ENCODE results near the gene LDB2.

Gene LDB2

DNA sequence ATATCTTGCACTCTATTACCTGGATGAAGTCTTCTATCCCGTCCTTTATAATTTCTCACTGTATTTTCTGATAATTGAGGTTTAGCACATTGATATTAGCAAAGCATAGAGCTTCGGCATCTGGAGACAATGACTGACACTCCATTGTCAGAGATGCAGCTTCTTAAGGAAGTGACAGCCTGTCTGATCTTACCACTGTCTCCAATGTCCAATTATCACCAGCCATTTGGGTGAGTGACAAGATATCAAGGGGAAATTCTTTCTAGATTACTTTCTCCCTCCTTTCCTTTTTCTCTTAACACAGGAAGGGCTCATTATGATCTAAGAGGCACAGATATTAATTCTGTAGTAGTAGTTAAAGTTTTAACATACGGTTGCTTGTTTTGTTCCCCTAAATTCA lies 86.4 kb downstream of the LDB2 start:
- DNase-seq (ENCODE audit: extremely low spot score, insufficient read length, low read depth): no peak
- no peak for FAIRE-seq

GRCh38 chr4:16809943-16810342 lies 88.5 kb downstream of the LDB2 start:
- no peak for DNase-seq (ENCODE audit: extremely low spot score, insufficient read length, low read depth)
- FAIRE-seq: no peak

GRCh38 chr4:16809064-16809463 lies 89.4 kb downstream of the LDB2 start:
- FAIRE-seq (no peak), DNase-seq (ENCODE audit: extremely low spot score, insufficient read length, low read depth) (no peak)

DNA sequence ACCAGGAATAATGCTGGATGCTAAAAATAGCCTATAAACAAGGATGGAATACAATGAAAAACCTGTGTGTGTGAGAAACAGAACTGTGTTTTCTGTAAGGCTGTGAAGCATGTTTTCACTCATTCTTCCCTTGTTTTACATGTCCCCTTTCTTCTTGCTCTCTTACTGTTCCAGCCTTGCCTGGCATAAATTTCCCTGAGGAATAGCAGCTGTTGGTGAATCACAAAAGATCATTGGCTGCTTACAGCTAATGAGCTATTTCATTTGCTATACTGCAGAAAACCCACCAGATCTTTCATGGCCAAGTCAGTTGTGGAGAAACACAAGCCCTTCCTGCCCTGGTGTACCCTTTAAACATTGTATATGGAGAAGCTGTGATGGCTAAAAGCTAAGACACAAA lies 91.1 kb downstream of the LDB2 start:
- FAIRE-seq (no peak), DNase-seq (ENCODE audit: extremely low spot score, insufficient read length, low read depth) (no peak)

DNA sequence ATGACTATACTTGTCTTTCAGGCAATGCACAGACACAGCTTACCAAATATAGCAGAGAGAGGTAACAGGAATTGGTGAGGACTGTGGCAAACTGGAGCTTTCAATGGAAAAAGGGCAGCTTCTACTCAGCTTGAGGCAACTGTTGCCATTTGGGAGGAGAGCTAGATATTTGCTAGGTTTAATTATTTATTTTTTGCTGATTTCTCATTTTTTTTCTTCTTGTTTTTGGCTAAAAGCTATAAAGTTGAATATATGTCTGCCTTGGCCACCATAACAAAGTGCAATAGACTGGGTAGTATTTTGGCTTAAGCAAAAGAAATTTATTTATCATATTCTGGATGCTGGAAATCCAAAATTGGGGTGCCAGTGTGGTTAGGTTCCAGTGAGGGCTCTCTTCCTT lies 93.9 kb downstream of the LDB2 start:
- FAIRE-seq: no peak
- no peak for DNase-seq (ENCODE audit: extremely low spot score, insufficient read length, low read depth)

GRCh38 chr4:16802044-16802443 lies 96.4 kb downstream of the LDB2 start:
- FAIRE-seq (no peak), DNase-seq (ENCODE audit: extremely low spot score, insufficient read length, low read depth) (no peak)

GRCh38 chr4:16801356-16801755 lies 97.1 kb downstream of the LDB2 start:
- FAIRE-seq (no peak), DNase-seq (ENCODE audit: extremely low spot score, insufficient read length, low read depth) (no peak)

DNA sequence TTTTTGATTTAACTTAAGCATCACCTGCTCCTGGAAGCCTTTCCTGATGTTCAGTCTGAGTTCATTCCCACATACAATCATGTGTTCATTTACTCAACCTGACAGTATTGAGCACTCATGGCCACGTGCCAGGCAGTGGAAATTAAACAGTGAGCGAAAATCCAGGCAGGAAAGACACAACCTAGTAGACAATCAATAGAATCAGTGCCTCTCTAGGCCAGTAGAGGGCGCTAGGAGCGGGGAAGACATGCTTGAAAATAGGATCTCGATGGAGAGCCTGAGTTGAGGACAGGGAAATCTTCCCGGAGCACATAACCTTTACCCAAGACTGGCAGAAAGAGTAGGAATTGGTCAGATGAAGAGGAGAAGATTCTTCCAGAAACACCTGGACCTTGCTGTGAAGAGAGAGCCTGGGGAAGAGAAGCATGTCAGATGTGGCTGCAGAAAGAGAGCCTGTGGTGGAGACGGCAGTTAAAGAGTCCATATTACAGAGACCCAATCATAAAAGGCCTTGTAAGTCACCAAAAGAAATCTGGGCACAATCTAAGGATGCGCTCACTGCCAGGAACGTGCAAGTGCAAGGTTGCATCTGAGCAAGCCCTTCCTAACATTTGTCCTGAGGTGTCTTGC lies 103.5 kb downstream of the LDB2 start:
- FAIRE-seq: no peak

DNA sequence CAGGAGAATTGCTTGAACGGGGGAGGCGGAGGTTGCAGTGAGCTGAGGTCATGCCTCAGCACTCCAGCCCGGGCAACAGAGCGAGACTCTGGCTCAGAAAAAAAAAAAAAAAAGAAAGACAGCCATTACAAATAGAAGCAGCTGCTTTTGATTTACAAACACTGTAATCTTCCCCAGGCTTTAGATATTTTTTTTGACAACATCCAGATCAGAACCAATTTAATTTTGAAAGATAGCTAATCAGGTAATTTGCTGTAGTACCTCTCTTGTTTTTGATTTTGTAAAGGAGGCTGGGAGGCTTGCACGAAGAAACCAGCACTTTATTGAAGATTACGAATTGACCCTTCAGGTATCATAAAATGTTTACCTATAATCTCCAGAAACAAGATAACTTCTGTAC lies 107.0 kb downstream of the LDB2 start:
- FAIRE-seq: no peak
- no peak for DNase-seq (ENCODE audit: extremely low spot score, insufficient read length, low read depth)

More for the DNA sequence above, 103.5 kb downstream of the LDB2 start:
- no peak for DNase-seq (ENCODE audit: extremely low spot score, insufficient read length, low read depth)

GRCh38 chr4:16790508-16790907 lies 107.9 kb downstream of the LDB2 start:
- no peak for DNase-seq (ENCODE audit: extremely low spot score, insufficient read length, low read depth)
- FAIRE-seq: no peak

DNA sequence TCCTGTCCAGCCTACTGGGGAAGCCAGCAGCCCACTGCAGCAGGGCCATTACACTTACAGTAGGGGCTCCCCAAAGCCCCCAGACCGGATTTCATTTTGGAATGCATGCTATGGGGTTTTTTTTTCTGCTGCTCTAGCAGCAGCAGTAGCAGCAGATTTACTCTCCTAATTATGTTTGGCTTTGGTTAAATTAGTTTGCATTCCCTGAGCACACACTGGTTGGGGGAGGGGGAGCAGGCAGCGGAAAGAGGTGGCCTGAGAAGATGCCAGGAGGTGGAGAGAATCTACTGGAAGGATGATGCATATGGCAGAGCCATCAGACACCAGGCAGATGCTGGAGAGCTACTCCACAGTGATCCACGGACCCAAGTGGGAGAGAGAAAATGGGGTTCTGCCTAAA lies 109.6 kb downstream of the LDB2 start:
- DNase-seq (ENCODE audit: extremely low spot score, insufficient read length, low read depth): no peak

DNA sequence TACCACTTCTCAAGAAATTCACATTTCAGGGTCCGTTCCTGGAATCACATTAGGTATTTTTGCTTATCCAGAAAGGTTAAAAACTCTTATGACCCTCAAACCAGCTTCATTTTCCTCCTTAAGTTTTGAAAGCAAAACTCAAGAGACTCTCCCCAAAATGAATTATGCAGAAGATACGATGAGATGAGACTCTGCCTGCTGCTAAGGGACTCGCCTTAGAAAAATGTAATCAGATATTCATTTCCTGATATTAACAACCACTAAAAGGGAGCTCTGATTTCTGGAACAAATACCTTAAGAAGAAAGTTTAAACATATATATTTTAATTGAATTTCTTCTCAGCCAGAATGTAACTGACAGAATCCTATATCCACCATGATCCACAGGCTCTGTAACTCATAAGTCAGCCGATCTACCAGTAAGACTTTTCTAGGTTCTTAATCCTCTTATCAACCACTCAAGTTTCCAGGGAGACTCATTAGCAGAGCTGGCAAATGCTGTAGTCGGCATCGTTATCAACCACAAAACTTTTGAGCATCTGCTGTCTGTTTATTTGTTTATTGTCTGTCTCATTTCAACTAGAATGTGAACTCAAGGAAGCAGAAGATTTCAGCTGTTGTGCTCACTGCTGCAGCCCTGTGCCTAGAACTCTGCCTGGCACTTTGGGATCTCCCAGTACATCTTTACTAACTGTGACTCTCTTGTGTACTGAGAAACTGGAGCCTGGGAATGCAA lies 112.5 kb downstream of the LDB2 start:
- DNase-seq (ENCODE audit: extremely low spot score, insufficient read length, low read depth): no peak
- no peak for FAIRE-seq

More for the DNA sequence above, 109.6 kb downstream of the LDB2 start:
- no peak for FAIRE-seq

DNA sequence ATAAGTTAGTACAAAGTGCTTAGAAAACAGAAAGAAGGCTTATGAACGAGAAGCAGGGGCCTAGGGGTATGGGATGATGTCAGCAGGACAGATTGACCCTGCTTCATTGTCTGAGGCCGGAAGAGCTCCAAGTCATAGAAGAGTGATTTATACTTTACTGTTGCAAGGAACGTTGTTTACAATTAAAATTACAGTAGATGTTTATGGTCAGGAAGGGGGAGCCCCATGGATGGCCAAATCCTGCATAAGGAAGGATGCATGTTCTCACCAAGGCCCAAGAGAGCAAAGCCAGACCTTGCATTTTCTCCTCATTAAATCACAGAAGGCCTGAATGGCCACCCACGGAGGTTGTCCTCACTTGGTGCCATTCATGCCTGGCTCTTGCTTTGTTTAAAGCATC lies 115.3 kb downstream of the LDB2 start:
- FAIRE-seq: no peak
- no peak for DNase-seq (ENCODE audit: extremely low spot score, insufficient read length, low read depth)

DNA sequence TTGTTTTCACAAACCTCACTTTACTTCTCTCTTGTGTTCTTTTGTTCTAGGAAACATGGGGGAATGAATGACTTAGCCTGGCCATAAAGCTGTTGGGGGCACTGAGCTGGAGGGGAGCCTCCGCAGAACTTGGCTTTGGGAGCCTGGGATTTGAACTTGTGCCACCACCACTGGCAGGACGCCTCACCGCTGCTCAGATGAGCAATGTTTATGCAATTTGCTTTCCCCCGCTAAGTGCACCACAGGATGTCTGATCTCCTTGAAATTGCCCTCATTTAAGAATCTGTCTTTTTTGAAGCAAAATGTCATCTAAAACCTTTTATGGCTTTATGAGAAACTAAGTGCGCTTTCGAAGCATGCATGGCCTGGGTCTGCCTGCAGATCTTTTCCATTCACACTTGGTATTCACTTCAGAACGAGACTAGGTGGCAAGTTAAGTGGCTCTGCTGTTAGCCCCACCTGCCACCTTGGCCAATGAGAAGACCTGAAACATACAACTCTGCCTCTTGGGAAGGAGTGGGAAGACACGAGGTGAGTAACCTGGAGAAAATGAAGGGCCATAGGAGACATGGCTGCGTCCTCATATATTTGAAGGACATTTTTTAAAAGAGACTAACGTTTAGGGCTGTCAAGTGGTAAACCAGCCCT lies 119.3 kb downstream of the LDB2 start:
- DNase-seq (ENCODE audit: extremely low spot score, insufficient read length, low read depth) (no peak), FAIRE-seq (no peak)

GRCh38 chr4:16777726-16778125 lies 120.7 kb downstream of the LDB2 start:
- DNase-seq (ENCODE audit: extremely low spot score, insufficient read length, low read depth): no peak
- no peak for FAIRE-seq

- FAIRE-seq (no peak), DNase-seq (ENCODE audit: extremely low spot score, insufficient read length, low read depth) (no peak)
Observed at GRCh38 chr4:16775411-16776154, 122.9 kb downstream of the LDB2 start.

- DNase-seq (ENCODE audit: extremely low spot score, insufficient read length, low read depth) (no peak), FAIRE-seq (no peak)
Observed at GRCh38 chr4:16772366-16772850, 126.0 kb downstream of the LDB2 start.

DNA sequence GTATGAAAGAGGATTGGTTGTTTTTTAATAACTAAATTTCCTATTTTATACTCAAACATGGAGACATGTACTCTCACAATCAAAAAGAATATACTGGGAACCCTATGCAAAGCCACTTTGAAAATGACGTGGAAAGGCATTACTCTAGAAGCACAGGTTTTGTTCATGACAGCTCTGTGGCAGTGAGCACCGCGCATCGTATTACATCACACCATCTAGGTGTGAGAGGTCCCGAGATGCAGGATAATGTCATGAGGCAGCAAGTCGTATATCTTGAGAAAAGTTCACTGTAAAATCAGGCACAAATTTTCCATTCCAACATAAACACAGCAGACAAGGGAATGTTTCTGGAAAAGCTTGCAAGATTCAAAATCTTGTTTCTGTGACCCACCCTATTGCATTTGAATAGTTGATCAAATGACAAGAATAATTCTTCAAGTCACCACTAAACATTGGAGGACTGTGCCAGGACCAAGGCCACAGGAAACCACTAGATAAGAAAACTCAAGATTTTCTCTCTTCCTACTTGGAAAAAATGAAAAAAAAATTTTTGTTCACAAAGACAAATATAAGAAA lies 127.6 kb downstream of the LDB2 start:
- FAIRE-seq (no peak), DNase-seq (ENCODE audit: extremely low spot score, insufficient read length, low read depth) (no peak)

DNA sequence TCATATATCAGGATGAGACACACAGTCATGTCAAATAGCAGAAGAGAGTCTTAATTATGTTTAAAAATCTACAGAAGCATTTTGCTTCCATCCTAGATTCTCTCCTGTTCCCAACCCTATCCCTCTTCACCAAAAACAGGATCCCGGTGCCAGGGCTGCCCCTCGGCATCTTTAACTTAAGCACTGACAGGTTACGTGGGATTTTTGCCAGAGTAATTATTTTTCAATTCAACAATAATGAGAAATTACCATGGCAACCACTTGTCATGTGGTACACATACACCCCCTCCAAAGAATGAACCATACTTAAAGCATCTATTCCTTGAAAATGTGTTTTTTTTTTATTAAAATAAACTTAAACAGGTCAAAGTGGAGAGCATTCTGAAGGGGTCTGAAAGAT lies 130.6 kb downstream of the LDB2 start:
- DNase-seq (ENCODE audit: extremely low spot score, insufficient read length, low read depth): no peak
- FAIRE-seq: no peak

- DNase-seq (ENCODE audit: extremely low spot score, insufficient read length, low read depth): no peak
- no peak for FAIRE-seq
Observed at GRCh38 chr4:16767251-16767650, 131.2 kb downstream of the LDB2 start.
